Left lung (tissue), 10 donors: ENCODE data around the gene SOAT2. TPM values are rescaled to one million over a fixed set of nuclear protein-coding genes. Genes with fewer than 3 reads are reported as not detected.

Experiments
- ATAC-seq: fragments of 200-7000 bp; cut with Tn5 transposase; one replicate; pipeline ENCODE4 v1.9.1; 2020; ENCODE audit warnings: moderate library complexity
- DNase-seq, 4 donors: peaks; one replicate each; pipeline ENCODE4 v3.0.0-alpha.2; 2013 to 2020
- H3K27ac ChIP-seq, 2 donors: fragments of 200-600 bp; sonication (generic) in 1 of 2; one replicate each; pipeline versions ENCODE4 v1.5.0 to v1.8.0; 2020 to 2021
- H3K27me3 ChIP-seq, 2 donors: fragments of 200-600 bp; sonication (generic) in 1 of 2; one replicate each; pipeline versions ENCODE4 v1.5.0 to v1.8.0; 2020 to 2021
- H3K36me3 ChIP-seq, 2 donors: fragments of 200-600 bp; sonication (generic) in 1 of 2; one replicate each; pipeline versions ENCODE4 v1.5.0 to v1.8.0; 2020 to 2021
- H3K4me1 ChIP-seq, 2 donors: fragments of 200-600 bp; one replicate each; pipeline ENCODE4 v1.8.0; 2021
- H3K4me3 ChIP-seq, 2 donors: fragments of 200-600 bp; sonication (generic) in 1 of 2; one replicate each; pipeline versions ENCODE4 v1.5.0 to v1.8.0; 2020 to 2021; ENCODE audit warnings: mild to moderate bottlenecking in 1 of 2
- H3K9me3 ChIP-seq, 2 donors: fragments of 200-600 bp; sonication (generic) in 1 of 2; one replicate each; pipeline versions ENCODE4 v1.5.0 to v1.8.0; 2020 to 2021
- CTCF ChIP-seq, 2 donors: fragments of 200-600 bp; sonication (generic) in 1 of 2; IDR thresholded peaks; one replicate each; pipeline versions ENCODE4 v1.5.0 to v1.8.0; 2021; ENCODE audit warnings: antibody characterized with exemption in 2 of 2
- intact Hi-C, 2 donors: fragments of 100-400 bp; cut with DNase I; formaldehyde crosslinking; loops; one replicate each; pipeline versions ENCODE4 v1.11.2 to v1.14.2; 2022
- microRNA-seq, 2 donors: library from miRNA; unstranded; fragments of <30 nt; microRNA quantifications; one replicate each; pipeline ENCODE4, GENCODE V29; 2019
- polyA plus RNA-seq, 6 donors: library from polyadenylated mRNA; unstranded; fragments of 120-200 nt; gene quantifications; one replicate each; pipeline ENCODE4 v1.2.1, GENCODE V29; 2013; ENCODE audit not compliant: insufficient read length in 6 of 6
- total RNA-seq, 2 donors: library from RNA; stranded (reverse); fragmentation: NEBNext Ultra II Directional; extraction: Animal tissue kit (Norgen Biotek cat#: 25700); gene quantifications; one replicate each; pipeline ENCODE4 v1.2.1, GENCODE V29; 2021
- donor health status: DM: no; HTN: yes; CAD: no.
- donor health status: DM: no; HTN: no; CAD: no.

Gene SOAT2
- total and polyA plus RNA-seq, 8 donors, result 0.13 to 0.42 (median 0.19) TPM; not detected in 2

- ATAC-seq, result no peak
- no peak for DNase-seq
- Histone ChIP-seq H3K9me3 (no peaks in the 10 kb centered on the region), H3K27me3 (no peaks in the 10 kb centered on the region), H3K4me3 (no peak overlapping the region), H3K36me3 (peaks cover 0 to 35% of the 10 kb centered on the region in 2 donors), H3K27ac (no peak overlapping the region), H3K4me1 (peaks cover 9% of the 10 kb centered on the region in 2 donors)
- intact Hi-C loops, result no loop called here
- no peak for TF ChIP-seq CTCF (IDR thresholded peaks at IDR 0.05)
Observed at GRCh38 chr12:53173085-53173715, 69.9 kb downstream of the SOAT2 start.

Small RNAs within 50 kb of the gene (microRNA-seq; reads per million reads assigned to microRNA genes)
- 0.34 to 1.6 reads per million in 2 donors for gene MIR6757

Other genes with a start within 250 kb of the SOAT2 start
- gene KRT8, start 198.4 kb upstream of the SOAT2 start, total RNA-seq, result 1,000 to 10,000 TPM in 1 of 2 donors, 100 to 1,000 TPM in 1; 583 to 1,126 TPM
- gene KRT8, start 198.4 kb upstream of the SOAT2 start, polyA plus RNA-seq, result 100 to 1,000 TPM; 159 to 252 (median 185) TPM
- gene KRT18, start 154.4 kb upstream of the SOAT2 start, total RNA-seq, result 100 to 1,000 TPM; 447 to 667 TPM
- gene KRT18, start 154.4 kb upstream of the SOAT2 start, polyA plus RNA-seq, result 100 to 1,000 TPM; 104 to 155 (median 118) TPM
- 100 to 1,000 TPM; 326 to 378 TPM for gene EIF4B, start 97.0 kb upstream of the SOAT2 start, total RNA-seq
- 100 to 1,000 TPM; 447 to 581 (median 554) TPM for gene EIF4B, start 97.0 kb upstream of the SOAT2 start, polyA plus RNA-seq
- gene TNS2, start 53.4 kb upstream of the SOAT2 start, total RNA-seq, result 100 to 1,000 TPM; 112 to 129 TPM
- gene TNS2, start 53.4 kb upstream of the SOAT2 start, polyA plus RNA-seq, result 100 to 1,000 TPM; 101 to 164 (median 117) TPM
- gene SPRYD3, start 24.1 kb upstream of the SOAT2 start, total RNA-seq, result 10 to 100 TPM; 36.4 to 41.4 TPM
- gene SPRYD3, start 24.1 kb upstream of the SOAT2 start, polyA plus RNA-seq, result 10 to 100 TPM; 14.2 to 19.3 (median 17.0) TPM
- gene IGFBP6, start 5.8 kb upstream of the SOAT2 start, total RNA-seq, result 10 to 100 TPM; 25.4 to 29.1 TPM
- gene IGFBP6, start 5.8 kb upstream of the SOAT2 start, polyA plus RNA-seq, result 10 to 100 TPM; 15.4 to 23.8 (median 22.2) TPM
- gene ZNF740, start 77.2 kb downstream of the SOAT2 start, total RNA-seq, result 10 to 100 TPM; 34.6 to 39.2 TPM
- 10 to 100 TPM; 59.2 to 67.4 (median 65.2) TPM for gene ZNF740, start 77.2 kb downstream of the SOAT2 start, polyA plus RNA-seq
- gene CSAD, start 77.4 kb downstream of the SOAT2 start, total RNA-seq, result 10 to 100 TPM; 33.1 to 36.3 TPM
- gene CSAD, start 77.4 kb downstream of the SOAT2 start, polyA plus RNA-seq, result 100 to 1,000 TPM in 2 of 6 donors, 10 to 100 TPM in 4; 71.5 to 109 (median 97.0) TPM
- gene ITGB7, start 103.8 kb downstream of the SOAT2 start, total RNA-seq, result 10 to 100 TPM in 1 of 2 donors, 1 to 10 TPM in 1; 3.8 to 10.9 TPM
- gene ITGB7, start 103.8 kb downstream of the SOAT2 start, polyA plus RNA-seq, result 1 to 10 TPM; 1.1 to 2.8 (median 1.7) TPM
- 10 to 100 TPM; 38.2 to 38.6 TPM for gene RARG, start 128.7 kb downstream of the SOAT2 start, total RNA-seq
- gene RARG, start 128.7 kb downstream of the SOAT2 start, polyA plus RNA-seq, result 10 to 100 TPM; 43.1 to 62.5 (median 47.7) TPM
- 1 to 10 TPM; 2.8 to 4.1 TPM for gene ESPL1, start 164.8 kb downstream of the SOAT2 start, total RNA-seq
- 10 to 100 TPM in 5 of 6 donors, 1 to 10 TPM in 1; 8.6 to 21.7 (median 12.9) TPM for gene ESPL1, start 164.8 kb downstream of the SOAT2 start, polyA plus RNA-seq
- 100 to 1,000 TPM; 321 to 370 TPM for gene PFDN5, start 192.1 kb downstream of the SOAT2 start, total RNA-seq
- 100 to 1,000 TPM; 651 to 800 (median 738) TPM for gene PFDN5, start 192.1 kb downstream of the SOAT2 start, polyA plus RNA-seq
- 10 to 100 TPM; 27.7 to 45.2 TPM for gene MYG1, start 196.2 kb downstream of the SOAT2 start, total RNA-seq
- gene MYG1, start 196.2 kb downstream of the SOAT2 start, polyA plus RNA-seq, result 10 to 100 TPM; 40.2 to 51.0 (median 48.5) TPM
- 10 to 100 TPM; 44.0 to 51.2 TPM for gene AAAS, start 218.1 kb downstream of the SOAT2 start, total RNA-seq
- gene AAAS, start 218.1 kb downstream of the SOAT2 start, polyA plus RNA-seq, result 10 to 100 TPM; 71.8 to 87.9 (median 79.6) TPM
- under 1 TPM in 1 of 2 donors, not detected in 1; 0.64 TPM for gene SP7, start 232.9 kb downstream of the SOAT2 start, total RNA-seq
- under 1 TPM; 0.11 to 0.31 (median 0.15) TPM for gene SP7, start 232.9 kb downstream of the SOAT2 start, polyA plus RNA-seq